C4-2B (cell line): ENCODE results near the gene PRAMEF15.
"Not testable (repeated sequence)": the region's sequence is repeated elsewhere in the genome, so short reads cannot be mapped to it uniquely, and the experiment has no call there.

Source experiments
- H3K27ac ChIP-seq: fragments of 450-650 bp; 2 replicates; pipeline ENCODE4 v1.5.1; 2017
- CTCF ChIP-seq: fragments of 450-650 bp; conservative IDR thresholded peaks from 2 replicates; pipeline ENCODE4 v1.5.1; 2017; ENCODE audit warnings: mild to moderate bottlenecking

The PRAMEF15 gene

GRCh38 chr1:13315281-13315680 lies at the start of gene PRAMEF15:
Gene PRAMEF15, plus strand, starts transcription at chr1:13315581. Its CDS starts 2,827 bp downstream, at chr1:13318408.
- not testable (repeated sequence) for H3K27ac ChIP-seq

GRCh38 chr1:13277016-13277415 lies 38.4 kb upstream of the PRAMEF15 start:
- H3K27ac ChIP-seq = not testable (repeated sequence)

GRCh38 chr1:13279617-13280016 lies 35.8 kb upstream of the PRAMEF15 start:
- not testable (repeated sequence) for H3K27ac ChIP-seq

- H3K27ac ChIP-seq = not testable (repeated sequence)
Measured at GRCh38 chr1:13285037-13285436, 30.3 kb upstream of the PRAMEF15 start, which contains the start of gene PRAMEF8. Gene PRAMEF8, minus strand, starts transcription at chr1:13285137. Its CDS starts 1,046 bp downstream, at chr1:13284091.

- H3K27ac ChIP-seq = not testable (repeated sequence)
Measured at GRCh38 chr1:13289030-13289429, 26.4 kb upstream of the PRAMEF15 start.

GRCh38 chr1:13297216-13297931 lies 18.0 kb upstream of the PRAMEF15 start:
- H3K27ac ChIP-seq = not testable (repeated sequence)

- H3K27ac ChIP-seq = not testable (repeated sequence)
Measured at GRCh38 chr1:13298699-13299098, 16.7 kb upstream of the PRAMEF15 start.

- not testable (repeated sequence) for H3K27ac ChIP-seq
Measured at GRCh38 chr1:13302197-13302596, 13.2 kb upstream of the PRAMEF15 start.

- H3K27ac ChIP-seq = not testable (repeated sequence)
Measured at GRCh38 chr1:13303239-13303638, 12.1 kb upstream of the PRAMEF15 start, which contains the start of gene PRAMEF33. Gene PRAMEF33, plus strand, starts transcription at chr1:13303539. Its CDS starts 2,416 bp downstream, at chr1:13305955.

- not testable (repeated sequence) for H3K27ac ChIP-seq
Measured at GRCh38 chr1:13342496-13342895, 27.1 kb downstream of the PRAMEF15 start.

GRCh38 chr1:13347034-13347433 lies 31.7 kb downstream of the PRAMEF15 start, which contains the start of gene PRAMEF14:
Gene PRAMEF14, minus strand, starts transcription at chr1:13347134. Its CDS starts 1,820 bp downstream, at chr1:13345314.
- H3K27ac ChIP-seq = not testable (repeated sequence)

- not testable (repeated sequence) for H3K27ac ChIP-seq
Measured at GRCh38 chr1:13353476-13353875, 38.1 kb downstream of the PRAMEF15 start.

GRCh38 chr1:13354475-13354874 lies 39.1 kb downstream of the PRAMEF15 start:
- peak; percentile 17; the same call in 1 of the 2 replicates for TF ChIP-seq CTCF
- not testable (repeated sequence) for H3K27ac ChIP-seq

- H3K27ac ChIP-seq = not testable (repeated sequence)
- peak; percentile 63 for TF ChIP-seq CTCF
Measured at GRCh38 chr1:13356774-13357173, 41.4 kb downstream of the PRAMEF15 start.

- not testable (repeated sequence) for H3K27ac ChIP-seq
Measured at GRCh38 chr1:13362364-13362763, 47.0 kb downstream of the PRAMEF15 start.

GRCh38 chr1:13364928-13365327 lies 49.5 kb downstream of the PRAMEF15 start:
- not testable (repeated sequence) for H3K27ac ChIP-seq

GRCh38 chr1:13366536-13366935 lies 51.2 kb downstream of the PRAMEF15 start:
- not testable (repeated sequence) for H3K27ac ChIP-seq
